Osteocyte (in vitro differentiated cells): ENCODE data around the gene SLC12A2. TPM values are rescaled to one million over a fixed set of nuclear protein-coding genes. Genes with fewer than 3 reads are reported as not detected.

Experiments
- DNase-seq: peaks from one replicate; pipeline ENCODE4 v3.0.0; 2021; ENCODE audit warnings: mixed read lengths; ENCODE audit not compliant: unreplicated experiment; ENCODE audit errors: extremely low spot score
- H3K27ac Mint-ChIP-seq: one replicate; pipeline ENCODE4 v1.8.0; 2021; ENCODE audit warnings: mild to moderate bottlenecking, mixed read lengths; ENCODE audit not compliant: unreplicated experiment
- H3K27me3 Mint-ChIP-seq: one replicate; pipeline ENCODE4 v1.8.0; 2021; ENCODE audit warnings: mixed read lengths; ENCODE audit not compliant: unreplicated experiment
- H3K36me3 Mint-ChIP-seq: one replicate; pipeline ENCODE4 v1.8.0; 2021; ENCODE audit warnings: mixed read lengths; ENCODE audit not compliant: unreplicated experiment
- H3K4me1 Mint-ChIP-seq: one replicate; pipeline ENCODE4 v1.8.0; 2021; ENCODE audit warnings: mixed read lengths; ENCODE audit not compliant: unreplicated experiment
- H3K4me3 Mint-ChIP-seq: one replicate; pipeline ENCODE4 v1.8.0; 2021; ENCODE audit warnings: mild to moderate bottlenecking, moderate library complexity, mixed read lengths; ENCODE audit not compliant: unreplicated experiment
- H3K9me3 Mint-ChIP-seq: one replicate; pipeline ENCODE4 v1.8.0; 2021; ENCODE audit warnings: mixed read lengths; ENCODE audit not compliant: unreplicated experiment
- total RNA-seq: library from RNA; stranded (reverse); gene quantifications from 2 replicates; pipeline ENCODE4 v1.2.1, GENCODE V29; 2021
- TF ChIP-seq, protein P1 (sequence below): fragments of 200-600 bp; sonication (generic); IDR thresholded peaks from 2 replicates; pipeline ENCODE4 v1.5.0; 2021; ENCODE audit warnings: antibody characterized with exemption, mild to moderate bottlenecking, moderate library complexity

Gene SLC12A2
- total RNA-seq, 1 donor from 2014 or later: 37.9 TPM

GRCh38 chr5:128135286-128135685 is 51.7 kb downstream of the SLC12A2 start:
- H3K27me3 Mint-ChIP-seq: no peaks in the 10 kb centered on the region
- H3K4me3 Mint-ChIP-seq: no peak overlapping the region
- H3K36me3 Mint-ChIP-seq: peaks cover 52% of the 10 kb centered on the region
- no peak overlapping the region for H3K27ac Mint-ChIP-seq
- TF ChIP-seq, protein P1, sequence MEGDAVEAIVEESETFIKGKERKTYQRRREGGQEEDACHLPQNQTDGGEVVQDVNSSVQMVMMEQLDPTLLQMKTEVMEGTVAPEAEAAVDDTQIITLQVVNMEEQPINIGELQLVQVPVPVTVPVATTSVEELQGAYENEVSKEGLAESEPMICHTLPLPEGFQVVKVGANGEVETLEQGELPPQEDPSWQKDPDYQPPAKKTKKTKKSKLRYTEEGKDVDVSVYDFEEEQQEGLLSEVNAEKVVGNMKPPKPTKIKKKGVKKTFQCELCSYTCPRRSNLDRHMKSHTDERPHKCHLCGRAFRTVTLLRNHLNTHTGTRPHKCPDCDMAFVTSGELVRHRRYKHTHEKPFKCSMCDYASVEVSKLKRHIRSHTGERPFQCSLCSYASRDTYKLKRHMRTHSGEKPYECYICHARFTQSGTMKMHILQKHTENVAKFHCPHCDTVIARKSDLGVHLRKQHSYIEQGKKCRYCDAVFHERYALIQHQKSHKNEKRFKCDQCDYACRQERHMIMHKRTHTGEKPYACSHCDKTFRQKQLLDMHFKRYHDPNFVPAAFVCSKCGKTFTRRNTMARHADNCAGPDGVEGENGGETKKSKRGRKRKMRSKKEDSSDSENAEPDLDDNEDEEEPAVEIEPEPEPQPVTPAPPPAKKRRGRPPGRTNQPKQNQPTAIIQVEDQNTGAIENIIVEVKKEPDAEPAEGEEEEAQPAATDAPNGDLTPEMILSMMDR: no peak
- DNase-seq: no peak
- no peaks in the 10 kb centered on the region for H3K4me1 Mint-ChIP-seq
- H3K9me3 Mint-ChIP-seq: no peaks in the 10 kb centered on the region

DNA sequence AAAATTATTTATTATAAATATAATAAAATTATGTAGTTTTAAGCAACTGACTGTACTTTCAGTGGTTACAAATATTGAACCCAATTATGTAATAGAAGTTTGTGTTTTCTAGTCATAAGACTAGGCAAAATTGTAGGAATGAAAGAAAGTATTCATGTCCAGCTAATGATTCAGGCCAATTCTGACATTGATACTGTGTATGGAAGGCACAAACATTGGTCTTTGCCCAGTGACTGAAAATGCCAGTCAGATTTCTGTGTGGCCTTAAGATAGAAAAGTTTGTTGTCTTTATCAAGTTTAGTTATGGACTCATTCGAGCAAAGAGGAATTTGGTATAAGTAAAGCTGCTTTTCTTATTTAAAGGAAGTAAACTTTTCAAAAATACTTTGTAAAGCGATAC is 60.3 kb downstream of the SLC12A2 start:
- no peak overlapping the region for H3K27ac Mint-ChIP-seq
- no peaks in the 10 kb centered on the region for H3K27me3 Mint-ChIP-seq
- H3K36me3 Mint-ChIP-seq: peaks cover 27% of the 10 kb centered on the region
- H3K4me3 Mint-ChIP-seq: no peak overlapping the region
- no peaks in the 10 kb centered on the region for H3K9me3 Mint-ChIP-seq
- no peak for DNase-seq
- TF ChIP-seq, protein P1: no peak
- H3K4me1 Mint-ChIP-seq: no peaks in the 10 kb centered on the region

DNA sequence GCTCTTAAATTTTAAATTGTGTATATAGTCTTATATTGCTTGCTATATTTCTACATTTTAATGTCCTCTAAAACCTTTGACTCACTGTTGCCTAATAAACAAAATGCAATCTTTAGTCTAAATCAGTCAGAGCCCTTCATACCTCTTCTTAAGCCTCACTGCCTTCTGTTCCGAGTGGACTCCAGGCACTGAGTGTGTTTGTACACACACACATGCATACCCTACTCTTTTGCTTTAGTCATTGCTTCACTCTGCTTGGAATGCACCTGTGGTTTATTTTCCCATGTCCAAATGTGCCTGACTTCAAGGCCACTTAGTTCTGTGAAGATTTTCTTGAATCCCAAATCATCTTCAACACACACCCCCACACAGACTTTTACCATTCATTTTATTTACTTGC is 60.9 kb downstream of the SLC12A2 start:
- Mint-ChIP-seq H3K9me3 (no peaks in the 10 kb centered on the region), H3K4me3 (no peak overlapping the region), H3K27ac (no peak overlapping the region), H3K36me3 (peaks cover 27% of the 10 kb centered on the region), H3K27me3 (no peaks in the 10 kb centered on the region), H3K4me1 (no peaks in the 10 kb centered on the region)
- TF ChIP-seq, protein P1: no peak
- DNase-seq: no peak

- no peaks in the 10 kb centered on the region for H3K4me1 Mint-ChIP-seq
- no peaks in the 10 kb centered on the region for H3K9me3 Mint-ChIP-seq
- H3K27me3 Mint-ChIP-seq: no peaks in the 10 kb centered on the region
- peaks cover 35% of the 10 kb centered on the region for H3K36me3 Mint-ChIP-seq
- H3K4me3 Mint-ChIP-seq: no peak overlapping the region
- no peak overlapping the region for H3K27ac Mint-ChIP-seq
- TF ChIP-seq, protein P1: no peak
- DNase-seq: no peak
Measured at GRCh38 chr5:128146671-128147070, 63.1 kb downstream of the SLC12A2 start.

DNA sequence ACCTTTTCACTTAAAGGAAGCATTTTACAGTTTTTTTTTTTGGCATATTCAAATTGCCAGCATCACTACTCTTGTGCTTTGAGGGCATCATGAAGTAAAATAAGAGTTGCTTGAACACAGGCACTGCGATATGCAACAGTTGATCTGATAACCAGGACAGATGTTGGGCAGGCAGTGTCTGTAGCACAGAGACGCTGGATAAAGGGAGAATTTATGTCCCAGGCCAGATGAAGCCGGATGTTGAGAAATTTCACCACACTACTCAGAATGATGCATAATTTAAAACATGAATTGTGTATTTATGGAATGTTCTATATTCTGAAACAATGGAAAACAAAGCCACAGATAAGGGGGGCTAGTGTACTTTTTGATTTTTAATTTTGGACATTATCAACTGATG is 71.4 kb downstream of the SLC12A2 start:
- H3K27me3 Mint-ChIP-seq: no peaks in the 10 kb centered on the region
- no peaks in the 10 kb centered on the region for H3K4me1 Mint-ChIP-seq
- no peak overlapping the region for H3K4me3 Mint-ChIP-seq
- H3K36me3 Mint-ChIP-seq: peaks cover 50% of the 10 kb centered on the region
- H3K9me3 Mint-ChIP-seq: peaks cover 6% of the 10 kb centered on the region
- TF ChIP-seq, protein P1: no peak
- H3K27ac Mint-ChIP-seq: no peak overlapping the region
- DNase-seq: no peak
